ENCODE data around the gene IQCE. TPM values are rescaled to one million over a fixed set of nuclear protein-coding genes. Genes with fewer than 3 reads are reported as not detected.

Gene IQCE
- total RNA-seq, 1 experiment from 2014 or later: 94.8 TPM

GRCh38 chr7:2639181-2639681 lies 80.5 kb downstream of the IQCE start:
- no peak for TF ChIP-seq CTCF (IDR thresholded peaks at IDR 0.05; ENCODE audit: unreplicated experiment)

GRCh38 chr7:2639695-2640481 lies 81.1 kb downstream of the IQCE start:
- no peaks in the 10 kb centered on the region for H3K27me3 Mint-ChIP-seq (ENCODE audit: unreplicated experiment)
- BruUV-seq (replicated peaks): no TSS peak
- H3K27ac Mint-ChIP-seq (ENCODE audit: unreplicated experiment): no peak overlapping the region
- CTCF ChIA-PET: interaction anchor here (0.6 kb wide), 1 partner anchor 11 kb away, joined by 5 read pairs; no protein-coding TSS in a partner anchor
- no peaks in the 10 kb centered on the region for H3K9me3 Mint-ChIP-seq (ENCODE audit: low read depth, unreplicated experiment)
- H3K4me1 Mint-ChIP-seq (ENCODE audit: low read depth, unreplicated experiment): no peaks in the 10 kb centered on the region
- intact Hi-C loops (cut with micrococcal nuclease; ENCODE audit: unreplicated experiment): no loop called here
- no peak overlapping the region for H3K4me3 Mint-ChIP-seq (ENCODE audit: low read depth, unreplicated experiment)
- peak; percentile 13 for TF ChIP-seq CTCF (IDR thresholded peaks at IDR 0.05; ENCODE audit: unreplicated experiment)
- DNase-seq: no peak
- H3K36me3 Mint-ChIP-seq (ENCODE audit: insufficient read depth, unreplicated experiment): peaks cover 36% of the 10 kb centered on the region

More at GRCh38 chr7:2639181-2639681, 80.5 kb downstream of the IQCE start:
- Mint-ChIP-seq H3K4me1 (ENCODE audit: low read depth, unreplicated experiment) (peaks cover 3% of the 10 kb centered on the region), H3K4me3 (ENCODE audit: low read depth, unreplicated experiment) (no peak overlapping the region), H3K27me3 (ENCODE audit: unreplicated experiment) (no peaks in the 10 kb centered on the region), H3K9me3 (ENCODE audit: low read depth, unreplicated experiment) (no peaks in the 10 kb centered on the region), H3K27ac (ENCODE audit: unreplicated experiment) (no peak overlapping the region), H3K36me3 (ENCODE audit: insufficient read depth, unreplicated experiment) (peaks cover 43% of the 10 kb centered on the region)
- BruUV-seq (replicated peaks): no TSS peak
- intact Hi-C loops (cut with micrococcal nuclease; ENCODE audit: unreplicated experiment): no loop called here
- no peak for DNase-seq
- CTCF ChIA-PET: no interaction called here

GRCh38 chr7:2640482-2640830 lies 81.7 kb downstream of the IQCE start:
- H3K9me3 Mint-ChIP-seq (ENCODE audit: low read depth, unreplicated experiment): no peaks in the 10 kb centered on the region
- TF ChIP-seq CTCF (IDR thresholded peaks at IDR 0.05; ENCODE audit: unreplicated experiment): no peak
- no peak overlapping the region for H3K4me3 Mint-ChIP-seq (ENCODE audit: low read depth, unreplicated experiment)
- H3K27me3 Mint-ChIP-seq (ENCODE audit: unreplicated experiment): no peaks in the 10 kb centered on the region
- no peak overlapping the region for H3K27ac Mint-ChIP-seq (ENCODE audit: unreplicated experiment)
- no peaks in the 10 kb centered on the region for H3K4me1 Mint-ChIP-seq (ENCODE audit: low read depth, unreplicated experiment)
- peaks cover 30% of the 10 kb centered on the region for H3K36me3 Mint-ChIP-seq (ENCODE audit: insufficient read depth, unreplicated experiment)
- no peak for DNase-seq
- BruUV-seq (replicated peaks): no TSS peak
- CTCF ChIA-PET: interaction anchor here (0.6 kb wide), 1 partner anchor 11 kb away, joined by 5 read pairs; no protein-coding TSS in a partner anchor
- intact Hi-C loops (cut with micrococcal nuclease; ENCODE audit: unreplicated experiment): no loop called here

- no peak overlapping the region for H3K27ac Mint-ChIP-seq (ENCODE audit: unreplicated experiment)
- intact Hi-C loops (cut with micrococcal nuclease; ENCODE audit: unreplicated experiment): no loop called here
Observed at GRCh38 chr7:2640846-2641316, 82.1 kb downstream of the IQCE start.

More at GRCh38 chr7:2640846-2641316, 82.1 kb downstream of the IQCE start:
- Mint-ChIP-seq H3K4me3 (ENCODE audit: low read depth, unreplicated experiment) (no peak overlapping the region), H3K36me3 (ENCODE audit: insufficient read depth, unreplicated experiment) (peaks cover 30% of the 10 kb centered on the region), H3K9me3 (ENCODE audit: low read depth, unreplicated experiment) (no peaks in the 10 kb centered on the region), H3K4me1 (ENCODE audit: low read depth, unreplicated experiment) (no peaks in the 10 kb centered on the region), H3K27me3 (ENCODE audit: unreplicated experiment) (no peaks in the 10 kb centered on the region)
- BruUV-seq (replicated peaks): no TSS peak
- CTCF ChIA-PET: interaction anchor here (0.6 kb wide), 1 partner anchor 10 kb away, joined by 5 read pairs; no protein-coding TSS in a partner anchor
- no peak for DNase-seq
- TF ChIP-seq CTCF (IDR thresholded peaks at IDR 0.05; ENCODE audit: unreplicated experiment): no peak

Data from Calu3 (cell line).